Measurements from ENCODE around the gene FRY.

Gene FRY

DNA sequence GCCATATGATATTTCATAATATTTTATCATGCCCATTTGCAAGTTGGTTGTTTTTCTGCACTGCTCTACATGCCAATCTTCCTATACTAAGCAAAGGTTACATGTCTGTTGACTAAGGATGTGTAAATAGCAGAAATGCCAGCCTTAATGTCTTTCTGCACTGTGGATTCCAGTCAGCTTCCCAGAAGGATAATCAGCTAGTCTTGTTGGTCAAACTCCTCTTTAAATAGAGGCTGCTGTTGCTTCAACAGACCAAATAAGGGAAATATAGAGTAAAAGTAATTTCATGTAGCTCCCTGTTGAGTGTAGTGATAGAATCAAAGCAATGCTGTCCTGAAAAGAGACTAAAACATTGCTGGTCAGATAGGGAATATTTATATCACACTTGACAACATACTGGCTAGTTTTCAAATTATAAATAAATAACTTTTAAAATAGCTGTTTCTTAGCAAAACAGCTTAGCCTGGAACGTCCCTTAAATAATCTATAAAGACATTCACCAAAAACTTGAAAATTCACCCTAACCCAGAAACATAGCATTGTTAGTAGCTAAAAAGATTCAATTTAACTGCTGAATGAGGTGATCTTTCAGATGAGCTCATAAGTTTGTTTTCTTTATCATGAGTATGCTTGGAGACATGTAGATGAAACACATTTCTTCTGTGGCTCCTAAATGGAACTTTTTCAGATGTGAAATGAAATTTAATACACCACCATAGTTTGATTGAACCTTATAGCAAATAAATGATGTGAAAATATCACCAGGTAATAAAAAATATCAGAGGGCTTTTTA lies 56.6 kb downstream of the FRY start:
- DNase-seq = no peak

DNA sequence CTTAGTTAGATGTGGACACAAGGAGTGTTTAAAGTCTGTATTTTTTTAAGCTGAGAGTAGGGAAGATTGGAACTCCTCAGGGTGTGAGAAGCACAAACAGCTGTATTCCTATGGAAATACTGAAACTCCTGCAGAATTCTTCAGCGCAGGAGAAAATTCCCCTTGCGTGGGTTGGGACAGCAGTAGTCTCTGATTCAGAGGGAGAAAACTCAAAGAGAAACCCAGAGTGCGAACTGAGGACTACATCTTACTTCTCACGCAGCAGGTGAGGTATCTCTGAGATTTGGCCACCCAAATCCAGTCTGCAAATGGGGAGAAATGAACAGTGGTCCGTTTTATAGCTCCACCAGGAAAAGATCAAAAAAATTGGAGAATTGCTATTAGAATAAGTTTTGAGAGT lies 60.9 kb downstream of the FRY start:
- no peak for DNase-seq

DNA sequence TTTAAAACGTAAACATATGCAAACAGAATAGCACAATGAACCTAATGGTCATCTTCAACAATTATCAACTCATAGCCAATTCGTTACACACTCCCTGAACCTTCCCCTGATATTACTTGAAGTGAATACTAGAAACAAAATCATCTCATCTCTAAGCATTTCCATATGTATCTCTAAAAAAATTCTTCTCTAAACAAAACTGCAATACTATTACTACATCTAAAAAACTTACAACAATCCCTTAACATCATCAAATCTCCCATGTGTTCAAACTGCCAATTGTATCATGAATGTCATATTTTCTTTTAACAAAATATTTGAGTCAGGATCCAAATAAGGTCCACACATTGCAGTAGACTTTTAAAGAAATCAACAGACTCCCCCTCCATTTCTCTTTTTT lies 61.4 kb downstream of the FRY start:
- DNase-seq = no peak

DNA sequence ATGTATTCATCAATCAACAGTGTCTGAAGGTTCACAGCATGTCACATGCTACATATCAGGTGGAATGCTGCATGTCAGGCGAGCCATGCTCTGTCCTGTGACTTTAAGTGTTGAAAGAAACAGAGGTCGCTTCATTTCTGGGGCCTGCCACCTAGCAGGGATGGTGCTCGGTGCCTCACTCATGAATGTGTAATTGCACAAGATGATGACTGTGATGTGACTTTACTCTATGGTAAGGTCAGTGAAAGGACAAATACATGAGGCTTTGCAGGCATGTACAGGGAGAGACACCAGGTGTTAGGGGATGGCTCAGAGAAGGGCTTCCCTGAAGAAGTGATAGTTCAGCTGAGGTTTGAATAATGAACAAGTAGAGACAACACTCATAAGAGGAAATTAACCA lies 66.7 kb downstream of the FRY start:
- DNase-seq = no peak

- no peak for DNase-seq
Observed at GRCh38 chr13:32105653-32106313, 74.2 kb downstream of the FRY start.

GRCh38 chr13:32107474-32107873 lies 75.9 kb downstream of the FRY start:
- no peak for DNase-seq

- no peak for DNase-seq
Observed at GRCh38 chr13:32107973-32108372, 76.4 kb downstream of the FRY start.

DNA sequence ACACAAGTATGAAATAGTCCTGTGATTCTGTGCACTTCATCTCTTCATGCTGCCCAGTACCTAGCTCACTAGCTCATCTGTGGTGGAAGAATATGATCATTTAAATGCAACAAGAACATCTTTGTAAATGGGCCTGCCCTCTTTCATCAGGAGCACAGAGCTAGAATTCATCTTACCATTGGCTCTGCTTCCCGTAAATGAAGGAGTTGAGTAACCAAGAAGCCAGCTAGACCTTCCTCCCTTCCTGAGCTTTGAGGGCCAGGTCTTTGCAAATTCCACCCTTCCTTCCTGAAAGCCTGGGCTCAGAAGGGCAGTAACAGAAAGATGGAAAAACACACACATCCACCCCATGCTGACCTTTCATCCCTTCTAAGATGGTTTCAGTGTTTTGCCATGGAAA lies 82.0 kb downstream of the FRY start:
- no peak for DNase-seq

DNA sequence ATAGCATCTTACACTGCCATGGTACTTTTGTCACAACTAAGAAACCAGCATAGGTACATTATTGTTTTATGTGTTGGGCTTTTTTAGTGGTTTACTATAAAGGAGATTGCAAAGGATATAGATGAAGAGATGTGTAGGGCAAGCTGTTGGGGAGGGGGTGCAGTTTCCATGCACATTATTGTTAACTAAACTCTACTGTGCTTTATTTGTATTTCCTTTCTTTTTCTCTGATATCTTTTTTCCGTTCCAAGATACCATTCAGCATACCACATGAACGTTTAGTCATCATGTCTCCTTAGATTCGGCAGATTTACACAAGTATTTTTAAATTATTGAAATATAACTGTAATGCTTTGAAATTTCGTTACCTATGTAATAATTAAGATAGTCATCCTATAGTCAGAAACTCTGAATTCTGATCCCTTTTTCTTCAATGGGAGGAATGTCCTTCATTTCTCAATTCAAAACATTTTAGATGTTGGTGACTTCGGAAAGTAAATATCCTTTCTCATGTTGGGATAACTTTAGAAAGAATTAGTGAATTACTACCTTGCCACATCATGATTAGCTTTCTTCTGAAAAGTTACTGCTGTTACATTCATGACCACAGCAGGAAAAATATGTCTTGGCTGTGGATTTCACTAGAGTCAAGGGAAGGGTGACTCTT lies 82.8 kb downstream of the FRY start:
- DNase-seq = no peak

DNA sequence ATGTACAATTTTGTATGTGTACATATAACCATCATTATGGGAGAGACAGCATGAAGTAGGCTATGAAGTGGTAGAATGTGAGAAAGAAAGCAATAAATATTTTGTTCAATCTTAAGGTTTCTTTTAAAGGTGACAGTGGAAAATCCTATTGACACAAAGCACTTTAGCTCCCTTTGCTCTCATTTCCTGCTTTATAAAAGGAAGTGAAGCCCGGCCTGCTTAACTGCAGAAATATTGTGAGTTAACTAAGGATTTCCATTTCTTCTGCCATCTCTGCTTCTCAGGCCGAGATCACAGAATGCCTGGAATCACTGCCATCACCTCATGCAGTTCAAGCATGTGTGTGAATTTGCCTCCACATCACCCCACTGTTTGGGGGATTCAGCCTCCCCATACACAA lies 83.5 kb downstream of the FRY start:
- no peak for DNase-seq

GRCh38 chr13:32116210-32116609 lies 84.6 kb downstream of the FRY start:
- DNase-seq = no peak

DNA sequence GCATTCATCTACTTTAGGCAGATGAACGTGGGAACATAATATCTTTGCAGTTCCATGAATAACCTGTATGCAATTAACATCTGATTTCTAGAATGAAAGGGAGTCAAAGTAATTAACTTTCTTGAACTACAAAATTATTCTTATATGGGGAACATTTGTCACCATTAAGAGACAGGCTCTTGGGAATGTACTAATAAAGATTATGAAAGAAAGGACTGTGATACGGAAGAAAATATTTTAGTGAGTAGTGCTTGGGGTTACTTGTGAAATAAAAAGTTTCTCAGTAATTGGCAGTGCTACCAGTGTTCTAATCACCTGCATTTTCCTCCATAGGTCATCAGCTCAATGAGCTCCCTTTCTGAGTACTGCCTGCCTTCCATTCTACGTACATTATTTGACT lies 85.4 kb downstream of the FRY start:
- DNase-seq = no peak

DNA sequence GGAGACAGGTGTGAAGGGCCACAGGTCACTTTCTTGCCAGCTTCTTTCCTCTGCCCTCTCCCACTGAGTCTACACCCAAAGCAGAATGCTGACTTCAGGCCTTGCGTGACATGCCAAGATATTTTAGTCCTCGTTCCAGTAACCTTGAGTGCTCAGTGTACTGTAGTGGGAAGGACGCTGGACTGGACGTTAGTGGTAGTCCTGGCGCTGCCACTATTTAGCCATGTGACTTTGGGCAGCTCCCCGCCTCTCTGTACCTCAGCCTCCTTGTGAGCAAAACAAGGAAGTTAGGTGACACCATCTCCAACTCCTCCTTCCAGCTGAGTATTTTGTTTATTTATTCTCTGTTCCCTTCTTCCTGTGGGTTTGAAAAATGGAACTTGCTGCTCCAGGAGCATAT lies 86.1 kb downstream of the FRY start:
- no peak for DNase-seq

- DNase-seq = no peak
Observed at GRCh38 chr13:32121316-32121715, 89.7 kb downstream of the FRY start.

GRCh38 chr13:32124743-32125142 lies 93.2 kb downstream of the FRY start:
- DNase-seq = no peak

- DNase-seq = no peak
Observed at GRCh38 chr13:32125221-32125689, 93.7 kb downstream of the FRY start.

GRCh38 chr13:32125751-32126150 lies 94.2 kb downstream of the FRY start:
- no peak for DNase-seq

DNA sequence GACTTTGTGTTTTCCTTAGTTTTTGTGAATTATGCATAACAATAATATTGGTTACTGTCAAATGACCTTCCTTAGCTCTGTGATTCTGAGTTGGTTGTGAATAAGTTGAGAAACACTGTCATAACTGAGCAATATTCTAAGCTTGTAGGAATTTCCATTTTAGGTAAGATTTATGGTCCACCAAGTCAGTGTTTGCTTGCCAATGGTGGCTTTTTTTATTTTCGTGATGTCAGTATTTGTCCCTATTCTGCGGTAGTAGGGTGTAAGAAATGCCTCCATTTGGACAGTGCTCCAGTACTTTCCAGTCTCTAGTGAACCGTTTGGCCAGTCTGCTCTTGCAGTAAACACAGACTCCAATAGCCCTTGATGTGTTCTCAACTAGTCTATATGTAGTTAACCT lies 94.7 kb downstream of the FRY start:
- DNase-seq = no peak

- no peak for DNase-seq
Observed at GRCh38 chr13:32126756-32127155, 95.2 kb downstream of the FRY start.

- no peak for DNase-seq
Observed at GRCh38 chr13:32127691-32128090, 96.1 kb downstream of the FRY start.

GRCh38 chr13:32134241-32135055 lies 102.9 kb downstream of the FRY start:
- no peak for DNase-seq

GRCh38 chr13:32135056-32135390 lies 103.4 kb downstream of the FRY start:
- DNase-seq = no peak

DNA sequence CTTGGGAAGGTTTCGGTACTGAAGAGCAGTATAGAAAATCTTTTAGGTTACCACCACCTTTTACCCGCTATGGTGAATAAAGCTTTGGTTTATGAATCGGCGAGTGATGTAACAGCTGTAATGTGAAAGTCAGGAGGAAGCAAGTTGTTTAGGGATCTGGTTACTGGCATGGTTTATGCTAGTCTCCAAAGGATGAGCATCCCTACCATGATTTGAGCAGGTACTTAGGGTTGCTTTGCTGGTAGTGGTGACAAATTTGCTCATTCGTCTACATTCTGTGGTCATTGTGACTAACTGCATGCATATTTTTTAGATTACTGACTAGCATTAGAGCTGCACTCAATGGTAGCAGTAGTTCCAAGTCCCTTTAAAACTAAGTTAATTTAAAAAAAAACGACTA lies 104.1 kb downstream of the FRY start:
- no peak for DNase-seq

All from activated CD4-positive, alpha-beta T cell treated with anti-CD3 and anti-CD28 coated beads for 4 hours (primary cell).